HepG2 (cell line): Measurements from ENCODE around the gene RPUSD3. TPM values are rescaled to one million over a fixed set of nuclear protein-coding genes. Genes with fewer than 3 reads are reported as not detected.

ENCODE experiments used
- CREB3 ChIP-seq: sonication (generic); formaldehyde crosslinking; IDR thresholded peaks from 2 replicates; pipeline ENCODE4 v1.5.0; 2020; ENCODE audit warnings: missing genetic modification reagents
- HOMEZ ChIP-seq: IDR thresholded peaks from 2 replicates; pipeline ENCODE4 v1.6.1; 2016; ENCODE audit warnings: low read depth
- NFE2L1 ChIP-seq: sonication (generic); formaldehyde crosslinking; IDR thresholded peaks from 2 replicates; pipeline ENCODE4 v1.4.0; 2020; ENCODE audit warnings: missing genetic modification reagents, mild to moderate bottlenecking, borderline replicate concordance
- NKX3-1 ChIP-seq: sonication (generic); formaldehyde crosslinking; IDR thresholded peaks from 2 replicates; pipeline ENCODE4 v1.5.0; 2020; ENCODE audit warnings: missing genetic modification reagents
- PITX1 ChIP-seq: sonication (generic); formaldehyde crosslinking; IDR thresholded peaks from 2 replicates; pipeline ENCODE4 v1.5.1; 2020; ENCODE audit warnings: mild to moderate bottlenecking, missing genetic modification reagents
- THAP8 ChIP-seq: sonication (generic); formaldehyde crosslinking; IDR thresholded peaks from 2 replicates; pipeline ENCODE4 v1.5.1; 2020; ENCODE audit warnings: missing genetic modification reagents, mild to moderate bottlenecking, borderline replicate concordance
- ZBED4 ChIP-seq: sonication (generic); formaldehyde crosslinking; IDR thresholded peaks from 2 replicates; pipeline ENCODE4 v1.4.0; 2020; ENCODE audit warnings: missing genetic modification reagents, borderline replicate concordance
- ZBTB20 ChIP-seq: sonication (generic); formaldehyde crosslinking; IDR thresholded peaks from 2 replicates; pipeline ENCODE4 v1.8.1; 2023; ENCODE audit warnings: missing genetic modification reagents, low read depth, mild to moderate bottlenecking, borderline replicate concordance
- ZBTB42 ChIP-seq: sonication (generic); formaldehyde crosslinking; IDR thresholded peaks from 2 replicates; pipeline ENCODE4 v1.5.0; 2020; ENCODE audit warnings: mild to moderate bottlenecking, missing genetic modification reagents
- ZNF567 ChIP-seq: sonication (generic); formaldehyde crosslinking; IDR thresholded peaks from 2 replicates; pipeline ENCODE4 v1.8.1; 2023; ENCODE audit warnings: mild to moderate bottlenecking, missing genetic modification reagents, borderline replicate concordance
- ZSCAN29 ChIP-seq: sonication (generic); formaldehyde crosslinking; conservative IDR thresholded peaks from 2 replicates; pipeline ENCODE4 v1.4.0; 2020; ENCODE audit warnings: mild to moderate bottlenecking, missing genetic modification reagents
- polyA plus RNA-seq, 8 experiments: library from polyadenylated mRNA; depleted of rRNA in 3 of 8; stranded (reverse) in 7 of 8; unstranded in 1 of 8; fragments of >200 nt; fragmentation: Illumina TruSeq in 4 of 8; extraction: Trizol in 4 of 8; gene quantifications; 2 replicates each; pipeline versions ENCODE4 v1.2.1 to v1.2.3, GENCODE V29; 2011 to 2016; ENCODE audit warnings: low read depth in 4 of 8, missing spikeins in 1 of 8, mixed read lengths in 1 of 8; ENCODE audit not compliant: insufficient read depth in 1 of 8
- total RNA-seq, 5 experiments: library from RNA; depleted of rRNA; stranded (reverse); fragments of >200 nt; fragmentation: Illumina TruSeq; extraction: Trizol; gene quantifications; 2 replicates each; pipeline ENCODE4 v1.2.3, GENCODE V29; 2016; ENCODE audit warnings: low read depth in 1 of 5
- TF ChIP-seq, protein P1 (sequence below): sonication (generic); formaldehyde crosslinking; IDR thresholded peaks from 2 replicates; pipeline ENCODE4 v1.9.0; 2021; ENCODE audit warnings: mild to moderate bottlenecking, missing genetic modification reagents
- TF ChIP-seq, protein P2 (sequence below): sonication (generic); formaldehyde crosslinking; IDR thresholded peaks from 2 replicates; pipeline ENCODE4 v1.8.1; 2022; ENCODE audit warnings: mild to moderate bottlenecking, missing genetic modification reagents

The RPUSD3 gene
- total and polyA plus RNA-seq, 2 of the 13 experiments (the other 11 are each of a cell fraction or from before 2014, with no cell fraction given): 32.1 to 48.7 TPM

- TF ChIP-seq, protein P1, sequence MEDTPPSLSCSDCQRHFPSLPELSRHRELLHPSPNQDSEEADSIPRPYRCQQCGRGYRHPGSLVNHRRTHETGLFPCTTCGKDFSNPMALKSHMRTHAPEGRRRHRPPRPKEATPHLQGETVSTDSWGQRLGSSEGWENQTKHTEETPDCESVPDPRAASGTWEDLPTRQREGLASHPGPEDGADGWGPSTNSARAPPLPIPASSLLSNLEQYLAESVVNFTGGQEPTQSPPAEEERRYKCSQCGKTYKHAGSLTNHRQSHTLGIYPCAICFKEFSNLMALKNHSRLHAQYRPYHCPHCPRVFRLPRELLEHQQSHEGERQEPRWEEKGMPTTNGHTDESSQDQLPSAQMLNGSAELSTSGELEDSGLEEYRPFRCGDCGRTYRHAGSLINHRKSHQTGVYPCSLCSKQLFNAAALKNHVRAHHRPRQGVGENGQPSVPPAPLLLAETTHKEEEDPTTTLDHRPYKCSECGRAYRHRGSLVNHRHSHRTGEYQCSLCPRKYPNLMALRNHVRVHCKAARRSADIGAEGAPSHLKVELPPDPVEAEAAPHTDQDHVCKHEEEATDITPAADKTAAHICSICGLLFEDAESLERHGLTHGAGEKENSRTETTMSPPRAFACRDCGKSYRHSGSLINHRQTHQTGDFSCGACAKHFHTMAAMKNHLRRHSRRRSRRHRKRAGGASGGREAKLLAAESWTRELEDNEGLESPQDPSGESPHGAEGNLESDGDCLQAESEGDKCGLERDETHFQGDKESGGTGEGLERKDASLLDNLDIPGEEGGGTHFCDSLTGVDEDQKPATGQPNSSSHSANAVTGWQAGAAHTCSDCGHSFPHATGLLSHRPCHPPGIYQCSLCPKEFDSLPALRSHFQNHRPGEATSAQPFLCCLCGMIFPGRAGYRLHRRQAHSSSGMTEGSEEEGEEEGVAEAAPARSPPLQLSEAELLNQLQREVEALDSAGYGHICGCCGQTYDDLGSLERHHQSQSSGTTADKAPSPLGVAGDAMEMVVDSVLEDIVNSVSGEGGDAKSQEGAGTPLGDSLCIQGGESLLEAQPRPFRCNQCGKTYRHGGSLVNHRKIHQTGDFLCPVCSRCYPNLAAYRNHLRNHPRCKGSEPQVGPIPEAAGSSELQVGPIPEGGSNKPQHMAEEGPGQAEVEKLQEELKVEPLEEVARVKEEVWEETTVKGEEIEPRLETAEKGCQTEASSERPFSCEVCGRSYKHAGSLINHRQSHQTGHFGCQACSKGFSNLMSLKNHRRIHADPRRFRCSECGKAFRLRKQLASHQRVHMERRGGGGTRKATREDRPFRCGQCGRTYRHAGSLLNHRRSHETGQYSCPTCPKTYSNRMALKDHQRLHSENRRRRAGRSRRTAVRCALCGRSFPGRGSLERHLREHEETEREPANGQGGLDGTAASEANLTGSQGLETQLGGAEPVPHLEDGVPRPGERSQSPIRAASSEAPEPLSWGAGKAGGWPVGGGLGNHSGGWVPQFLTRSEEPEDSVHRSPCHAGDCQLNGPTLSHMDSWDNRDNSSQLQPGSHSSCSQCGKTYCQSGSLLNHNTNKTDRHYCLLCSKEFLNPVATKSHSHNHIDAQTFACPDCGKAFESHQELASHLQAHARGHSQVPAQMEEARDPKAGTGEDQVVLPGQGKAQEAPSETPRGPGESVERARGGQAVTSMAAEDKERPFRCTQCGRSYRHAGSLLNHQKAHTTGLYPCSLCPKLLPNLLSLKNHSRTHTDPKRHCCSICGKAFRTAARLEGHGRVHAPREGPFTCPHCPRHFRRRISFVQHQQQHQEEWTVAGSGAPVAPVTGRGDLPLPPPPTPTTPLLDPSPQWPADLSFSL (CRISPR knock-in tag): no peak
- no peak for TF ChIP-seq NKX3-1 (CRISPR knock-in tag)
- TF ChIP-seq ZNF567 (CRISPR knock-in tag): no peak
- no peak for TF ChIP-seq HOMEZ
- TF ChIP-seq, protein P2, sequence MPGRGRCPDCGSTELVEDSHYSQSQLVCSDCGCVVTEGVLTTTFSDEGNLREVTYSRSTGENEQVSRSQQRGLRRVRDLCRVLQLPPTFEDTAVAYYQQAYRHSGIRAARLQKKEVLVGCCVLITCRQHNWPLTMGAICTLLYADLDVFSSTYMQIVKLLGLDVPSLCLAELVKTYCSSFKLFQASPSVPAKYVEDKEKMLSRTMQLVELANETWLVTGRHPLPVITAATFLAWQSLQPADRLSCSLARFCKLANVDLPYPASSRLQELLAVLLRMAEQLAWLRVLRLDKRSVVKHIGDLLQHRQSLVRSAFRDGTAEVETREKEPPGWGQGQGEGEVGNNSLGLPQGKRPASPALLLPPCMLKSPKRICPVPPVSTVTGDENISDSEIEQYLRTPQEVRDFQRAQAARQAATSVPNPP (CRISPR knock-in tag): no peak
- TF ChIP-seq ZBED4 (CRISPR knock-in tag): peak; percentile 96
- no peak for TF ChIP-seq NFE2L1
- no peak for TF ChIP-seq CREB3
- TF ChIP-seq ZSCAN29 (CRISPR knock-in tag): peak; percentile 80; the same call in 1 of the 2 replicates
- TF ChIP-seq ZBTB20 (CRISPR knock-in tag): peak; percentile 69; the same call in 1 of the 2 replicates
- TF ChIP-seq ZBTB42 (CRISPR knock-in tag): no peak
- TF ChIP-seq THAP8 (CRISPR knock-in tag): no peak
- no peak for TF ChIP-seq PITX1 (CRISPR knock-in tag)
These were observed at the start of gene RPUSD3 (continued) for GRCh38 chr3:9843715-9844438.
